ENCODE results near the gene ADD3.

ADD3 gene

GRCh38 chr10:110168601-110169481 is 161.1 kb downstream of the ADD3 start:
- H3K9ac ChIP-seq (ENCODE audit: low read depth, low read length) = no peak overlapping the region
- peak overlapping the region; percentile 18 for H3K4me3 ChIP-seq (ENCODE audit: low read depth, low read length)
- H3K27me3 ChIP-seq (ENCODE audit: control insufficient read depth, insufficient read depth, low read length) = peaks cover 98% of the 10 kb centered on the region

GRCh38 chr10:110169586-110169985 is 161.8 kb downstream of the ADD3 start:
- Histone ChIP-seq H3K27me3 (ENCODE audit: control insufficient read depth, insufficient read depth, low read length) (peaks cover 98% of the 10 kb centered on the region), H3K4me3 (ENCODE audit: low read depth, low read length) (peak overlapping the region; percentile 5), H3K4me1 (ENCODE audit: control insufficient read depth, insufficient read depth, low read length) (peaks cover 21% of the 10 kb centered on the region), H3K9me3 (ENCODE audit: control insufficient read depth, insufficient read depth, low read length) (no peaks in the 10 kb centered on the region), H3K36me3 (ENCODE audit: control insufficient read depth, insufficient read depth, low read length) (no peaks in the 10 kb centered on the region), H3K9ac (ENCODE audit: low read depth, low read length) (no peak overlapping the region)

More at GRCh38 chr10:110168601-110169481, 161.1 kb downstream of the ADD3 start:
- no peaks in the 10 kb centered on the region for H3K36me3 ChIP-seq (ENCODE audit: control insufficient read depth, insufficient read depth, low read length)
- peaks cover 21% of the 10 kb centered on the region for H3K4me1 ChIP-seq (ENCODE audit: control insufficient read depth, insufficient read depth, low read length)
- H3K9me3 ChIP-seq (ENCODE audit: control insufficient read depth, insufficient read depth, low read length) = no peaks in the 10 kb centered on the region

- Histone ChIP-seq H3K27me3 (ENCODE audit: control insufficient read depth, insufficient read depth, low read length) (peaks cover 98% of the 10 kb centered on the region), H3K9me3 (ENCODE audit: control insufficient read depth, insufficient read depth, low read length) (no peaks in the 10 kb centered on the region), H3K4me3 (ENCODE audit: low read depth, low read length) (peak overlapping the region; percentile 5), H3K36me3 (ENCODE audit: control insufficient read depth, insufficient read depth, low read length) (no peaks in the 10 kb centered on the region), H3K4me1 (ENCODE audit: control insufficient read depth, insufficient read depth, low read length) (peaks cover 23% of the 10 kb centered on the region), H3K9ac (ENCODE audit: low read depth, low read length) (no peak overlapping the region)
These were observed 162.6 kb downstream of the ADD3 start for GRCh38 chr10:110170142-110170971.

- Histone ChIP-seq H3K4me3 (ENCODE audit: low read depth, low read length) (no peak overlapping the region), H3K27me3 (ENCODE audit: control insufficient read depth, insufficient read depth, low read length) (peaks cover 98% of the 10 kb centered on the region), H3K36me3 (ENCODE audit: control insufficient read depth, insufficient read depth, low read length) (no peaks in the 10 kb centered on the region), H3K4me1 (ENCODE audit: control insufficient read depth, insufficient read depth, low read length) (peaks cover 23% of the 10 kb centered on the region), H3K9me3 (ENCODE audit: control insufficient read depth, insufficient read depth, low read length) (no peaks in the 10 kb centered on the region), H3K9ac (ENCODE audit: low read depth, low read length) (no peak overlapping the region)
These were observed 163.2 kb downstream of the ADD3 start for GRCh38 chr10:110171032-110171431.

- H3K4me3 ChIP-seq (ENCODE audit: low read depth, low read length) = no peak overlapping the region
- peaks cover 28% of the 10 kb centered on the region for H3K4me1 ChIP-seq (ENCODE audit: control insufficient read depth, insufficient read depth, low read length)
- H3K27me3 ChIP-seq (ENCODE audit: control insufficient read depth, insufficient read depth, low read length) = peaks cover 94% of the 10 kb centered on the region
- H3K36me3 ChIP-seq (ENCODE audit: control insufficient read depth, insufficient read depth, low read length) = no peaks in the 10 kb centered on the region
- H3K9me3 ChIP-seq (ENCODE audit: control insufficient read depth, insufficient read depth, low read length) = no peaks in the 10 kb centered on the region
- H3K9ac ChIP-seq (ENCODE audit: low read depth, low read length) = no peak overlapping the region
These were observed 164.4 kb downstream of the ADD3 start for GRCh38 chr10:110172155-110172554.

- Histone ChIP-seq H3K36me3 (ENCODE audit: control insufficient read depth, insufficient read depth, low read length) (no peaks in the 10 kb centered on the region), H3K27me3 (ENCODE audit: control insufficient read depth, insufficient read depth, low read length) (peaks cover 88% of the 10 kb centered on the region)
These were observed 166.4 kb downstream of the ADD3 start for GRCh38 chr10:110174201-110174600.

GRCh38 chr10:110174816-110175215 is 167.0 kb downstream of the ADD3 start:
- H3K27me3 ChIP-seq (ENCODE audit: control insufficient read depth, insufficient read depth, low read length) = peaks cover 88% of the 10 kb centered on the region
- peaks cover 15% of the 10 kb centered on the region for H3K4me1 ChIP-seq (ENCODE audit: control insufficient read depth, insufficient read depth, low read length)
- H3K4me3 ChIP-seq (ENCODE audit: low read depth, low read length) = no peak overlapping the region
- no peaks in the 10 kb centered on the region for H3K36me3 ChIP-seq (ENCODE audit: control insufficient read depth, insufficient read depth, low read length)
- H3K9me3 ChIP-seq (ENCODE audit: control insufficient read depth, insufficient read depth, low read length) = no peaks in the 10 kb centered on the region
- H3K9ac ChIP-seq (ENCODE audit: low read depth, low read length) = no peak overlapping the region

More at GRCh38 chr10:110174201-110174600, 166.4 kb downstream of the ADD3 start:
- no peak overlapping the region for H3K9ac ChIP-seq (ENCODE audit: low read depth, low read length)
- no peaks in the 10 kb centered on the region for H3K9me3 ChIP-seq (ENCODE audit: control insufficient read depth, insufficient read depth, low read length)
- H3K4me1 ChIP-seq (ENCODE audit: control insufficient read depth, insufficient read depth, low read length) = peaks cover 21% of the 10 kb centered on the region
- no peak overlapping the region for H3K4me3 ChIP-seq (ENCODE audit: low read depth, low read length)

GRCh38 chr10:110175406-110175805 is 167.6 kb downstream of the ADD3 start:
- Histone ChIP-seq H3K9me3 (ENCODE audit: control insufficient read depth, insufficient read depth, low read length) (no peaks in the 10 kb centered on the region), H3K4me1 (ENCODE audit: control insufficient read depth, insufficient read depth, low read length) (peaks cover 11% of the 10 kb centered on the region), H3K9ac (ENCODE audit: low read depth, low read length) (no peak overlapping the region), H3K27me3 (ENCODE audit: control insufficient read depth, insufficient read depth, low read length) (peaks cover 82% of the 10 kb centered on the region), H3K4me3 (ENCODE audit: low read depth, low read length) (no peak overlapping the region), H3K36me3 (ENCODE audit: control insufficient read depth, insufficient read depth, low read length) (no peaks in the 10 kb centered on the region)

GRCh38 chr10:110176141-110177030 is 168.6 kb downstream of the ADD3 start:
- Histone ChIP-seq H3K4me3 (ENCODE audit: low read depth, low read length) (peak overlapping the region; percentile 37), H3K4me1 (ENCODE audit: control insufficient read depth, insufficient read depth, low read length) (peaks cover 7% of the 10 kb centered on the region), H3K9me3 (ENCODE audit: control insufficient read depth, insufficient read depth, low read length) (no peaks in the 10 kb centered on the region), H3K27me3 (ENCODE audit: control insufficient read depth, insufficient read depth, low read length) (peaks cover 75% of the 10 kb centered on the region), H3K36me3 (ENCODE audit: control insufficient read depth, insufficient read depth, low read length) (no peaks in the 10 kb centered on the region), H3K9ac (ENCODE audit: low read depth, low read length) (no peak overlapping the region)

GRCh38 chr10:110179220-110179619 is 171.4 kb downstream of the ADD3 start:
- Histone ChIP-seq H3K9ac (ENCODE audit: low read depth, low read length) (no peak overlapping the region), H3K4me3 (ENCODE audit: low read depth, low read length) (no peak overlapping the region), H3K27me3 (ENCODE audit: control insufficient read depth, insufficient read depth, low read length) (peaks cover 60% of the 10 kb centered on the region), H3K36me3 (ENCODE audit: control insufficient read depth, insufficient read depth, low read length) (no peaks in the 10 kb centered on the region), H3K9me3 (ENCODE audit: control insufficient read depth, insufficient read depth, low read length) (no peaks in the 10 kb centered on the region), H3K4me1 (ENCODE audit: control insufficient read depth, insufficient read depth, low read length) (peaks cover 7% of the 10 kb centered on the region)

- H3K4me3 ChIP-seq (ENCODE audit: low read depth, low read length) = no peak overlapping the region
- no peaks in the 10 kb centered on the region for H3K36me3 ChIP-seq (ENCODE audit: control insufficient read depth, insufficient read depth, low read length)
- no peak overlapping the region for H3K9ac ChIP-seq (ENCODE audit: low read depth, low read length)
- no peaks in the 10 kb centered on the region for H3K9me3 ChIP-seq (ENCODE audit: control insufficient read depth, insufficient read depth, low read length)
- H3K27me3 ChIP-seq (ENCODE audit: control insufficient read depth, insufficient read depth, low read length) = peaks cover 40% of the 10 kb centered on the region
- H3K4me1 ChIP-seq (ENCODE audit: control insufficient read depth, insufficient read depth, low read length) = peaks cover 3% of the 10 kb centered on the region
These were observed 173.7 kb downstream of the ADD3 start for GRCh38 chr10:110181451-110181850.

Data from iPS-15b (cell line).